SK-N-MC (cell line): ENCODE measurements around the gene CCDC107.

Experiments used
- DNase-seq: peaks from one replicate; pipeline ENCODE4 v3.0.0-alpha.2; 2011; ENCODE audit warnings: low read depth, low spot score
- H3K27ac ChIP-seq: fragments of 200-600 bp; sonication (generic); 2 replicates; pipeline ENCODE4 v1.5.1; 2016; ENCODE audit warnings: mixed run types
- H3K36me3 ChIP-seq: fragments of 200-600 bp; sonication (generic); 2 replicates; pipeline ENCODE4 v1.6.1; 2017; ENCODE audit warnings: antibody characterized with exemption, low read length, mixed read lengths; ENCODE audit not compliant: insufficient read depth
- H3K4me3 ChIP-seq: fragments of 200-600 bp; sonication (generic); 2 replicates; pipeline ENCODE4 v1.5.1; 2016
- H3K9ac ChIP-seq: fragments of 200-600 bp; sonication (generic); 2 replicates; pipeline ENCODE4 v1.8.0; 2017; ENCODE audit warnings: mixed run types, mixed read lengths; ENCODE audit not compliant: insufficient read length
- H3K9me3 ChIP-seq: fragments of 200-600 bp; sonication (generic); 2 replicates; pipeline ENCODE4 v1.6.1; 2017; ENCODE audit warnings: low read depth, mild to moderate bottlenecking, antibody characterized with exemption, low read length, moderate library complexity, mixed read lengths
- EZH2 ChIP-seq: fragments of 200-600 bp; sonication (generic); IDR thresholded peaks from one replicate; pipeline ENCODE4 v1.6.1; 2017; ENCODE audit warnings: antibody characterized with exemption
- FOXP2 ChIP-seq: optimal IDR thresholded peaks from 2 replicates; pipeline ENCODE3; 2011; ENCODE audit warnings: mild to moderate bottlenecking, moderate library complexity; ENCODE audit not compliant: insufficient read depth; ENCODE audit errors: extremely low read length, control extremely low read depth
- POLR2AphosphoS5 ChIP-seq: IDR thresholded peaks from 2 replicates; pipeline ENCODE4 v1.6.1; 2012; ENCODE audit warnings: mild to moderate bottlenecking, low read depth, low read length, borderline replicate concordance

CCDC107 gene

DNA sequence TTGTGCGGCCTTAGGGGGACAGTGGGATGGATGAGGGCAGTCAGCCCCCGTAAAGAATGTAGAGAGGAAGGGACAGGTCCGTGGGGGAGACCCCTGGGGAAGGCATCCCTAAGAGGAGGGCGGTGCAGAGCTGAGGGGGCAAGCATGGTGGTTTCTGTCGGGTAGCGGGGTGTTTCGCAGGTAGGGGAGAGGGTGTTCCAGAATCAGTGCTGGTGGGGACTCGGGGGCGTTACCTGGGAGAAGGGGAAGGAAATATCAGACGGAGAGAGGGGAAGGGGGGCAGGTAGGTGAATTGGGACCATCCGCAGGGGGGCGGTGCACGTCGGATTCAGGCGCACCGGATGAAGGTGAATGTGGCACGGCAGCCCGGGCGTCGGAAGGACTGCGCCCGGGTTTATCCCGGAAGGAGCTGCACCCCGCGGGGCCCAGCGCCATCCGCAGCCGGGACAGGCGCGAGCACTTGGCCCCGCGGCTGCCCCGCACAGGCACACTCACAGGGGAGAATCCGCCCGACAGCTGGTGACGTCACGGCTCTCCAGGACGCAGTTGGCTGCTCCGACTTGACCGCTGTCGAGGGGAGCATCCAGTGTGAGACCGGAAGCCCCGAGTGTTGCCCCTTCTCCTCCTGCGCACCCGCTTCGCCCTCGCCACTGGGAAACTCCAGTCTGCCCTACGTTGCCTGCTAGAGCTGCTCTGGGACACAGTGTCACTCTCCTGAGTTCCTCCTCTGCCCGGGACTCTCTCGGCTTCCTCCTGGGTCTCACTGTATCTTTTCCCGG lies 41.2 kb upstream of the CCDC107 start:
- Histone ChIP-seq H3K4me3 (peak overlapping the region; percentile 17; the same call in 1 of the 2 replicates), H3K9me3 (no peaks in the 10 kb centered on the region), H3K36me3 (no peaks in the 10 kb centered on the region), H3K9ac (no peak overlapping the region), H3K27ac (no peak overlapping the region)
- TF ChIP-seq FOXP2 (no peak), EZH2 (no peak), POLR2AphosphoS5 (no peak)
- DNase-seq, result no peak

DNA sequence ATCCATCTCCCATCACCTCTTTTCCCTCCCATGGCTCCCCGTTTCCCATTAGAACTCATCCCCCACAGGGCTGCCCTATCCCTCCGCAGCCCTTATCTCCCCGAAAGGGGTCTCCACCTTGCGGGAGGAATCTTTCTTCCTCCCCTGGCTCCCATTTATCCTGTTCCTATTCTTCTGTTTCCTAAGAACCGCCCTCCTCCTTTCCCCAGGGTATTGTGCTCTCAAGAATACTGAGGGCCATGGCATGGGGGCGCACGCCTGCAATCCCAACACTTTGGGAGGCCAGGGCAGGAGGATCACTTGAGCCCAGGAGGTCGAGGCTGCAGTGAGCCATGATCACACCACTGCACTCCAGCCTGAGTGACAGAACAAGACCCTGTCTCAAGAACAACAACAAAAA lies 40.5 kb upstream of the CCDC107 start:
- Histone ChIP-seq H3K9ac (no peak overlapping the region), H3K27ac (no peak overlapping the region), H3K36me3 (no peaks in the 10 kb centered on the region), H3K4me3 (no peak overlapping the region), H3K9me3 (no peaks in the 10 kb centered on the region)
- DNase-seq, result no peak
- TF ChIP-seq EZH2 (no peak), POLR2AphosphoS5 (no peak), FOXP2 (no peak)

DNA sequence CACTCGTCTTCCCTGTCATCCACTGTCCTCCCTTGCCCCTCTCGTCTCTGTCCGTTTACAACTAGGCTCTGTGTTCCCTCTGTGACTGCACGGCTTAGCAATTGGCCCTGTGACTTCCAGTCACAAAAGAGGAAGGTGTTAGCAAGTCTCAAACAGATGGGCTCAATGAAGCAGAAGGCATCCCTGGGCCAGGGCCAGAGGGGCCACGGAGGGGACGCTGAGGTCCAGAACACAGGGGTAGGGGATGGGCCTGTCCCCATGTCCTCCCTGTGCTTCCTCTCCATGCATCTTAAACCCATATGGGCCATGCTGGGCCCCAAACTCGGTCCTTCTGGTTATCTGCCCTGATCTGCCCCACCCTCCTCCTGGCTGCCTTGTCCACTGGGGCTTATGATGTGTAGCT lies 39.8 kb upstream of the CCDC107 start, which contains the start of gene CD72:
TSS of gene CD72 (minus strand) at position 89 of the 403 bp plus-strand sequence. CDS start 110 bp downstream, outside the sequence.
- Histone ChIP-seq H3K9ac (no peak within 1 kb of the TSS), H3K36me3 (no peaks in the 10 kb centered on the region), H3K4me3 (no peak within 1 kb of the TSS), H3K27ac (no peak within 1 kb of the TSS), H3K9me3 (no peaks in the 10 kb centered on the region)
- TF ChIP-seq FOXP2 (no peak), POLR2AphosphoS5 (no peak), EZH2 (no peak)
- DNase-seq, result no peak

DNA sequence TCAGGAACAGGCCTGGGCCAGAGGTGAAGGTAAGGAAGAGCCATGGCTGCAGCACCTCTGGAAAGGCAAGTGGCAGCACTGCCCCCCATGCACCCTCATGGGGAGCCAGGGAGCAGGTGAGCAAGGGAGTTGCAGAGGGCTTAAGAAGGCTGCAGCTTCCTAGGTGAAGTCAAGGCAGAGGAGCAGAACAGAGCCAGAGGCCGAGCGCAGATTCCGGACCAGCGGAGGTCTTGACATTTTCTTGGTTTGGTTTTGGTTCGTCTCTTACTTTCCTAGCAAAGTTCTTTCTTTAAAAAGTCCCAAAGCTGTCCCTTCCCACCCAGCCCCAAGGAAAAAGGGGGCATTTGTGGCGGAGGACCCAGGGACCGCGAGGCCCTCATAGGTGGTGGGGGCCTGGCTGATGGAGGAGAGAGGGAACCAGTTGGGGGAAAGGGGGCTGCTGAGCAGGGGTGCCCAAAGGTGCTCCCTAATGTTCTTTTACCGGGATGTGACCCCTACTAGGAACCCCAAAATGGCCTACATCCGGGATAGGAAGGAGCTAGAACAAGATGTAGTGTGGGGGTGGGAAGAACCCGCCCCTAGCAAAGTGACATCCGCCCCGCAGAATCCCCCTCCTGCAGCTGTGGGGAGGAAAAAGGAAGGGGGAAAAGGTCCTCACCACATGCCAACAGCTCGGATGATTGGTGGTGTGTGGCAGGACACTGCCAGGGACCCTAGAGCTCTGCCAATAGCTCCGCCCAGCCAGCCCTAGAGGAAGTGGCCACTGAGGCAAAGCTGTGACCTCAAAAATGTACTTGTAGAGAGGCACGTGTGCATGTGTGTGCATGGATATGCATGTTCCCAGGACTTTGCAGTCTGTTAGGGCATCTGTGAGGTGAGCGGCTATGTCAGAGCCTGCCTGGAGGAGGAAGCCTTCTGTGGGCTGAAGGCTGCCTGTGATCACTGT lies 39.0 kb upstream of the CCDC107 start:
- H3K4me3 ChIP-seq, result no peak overlapping the region
- H3K9ac ChIP-seq, result no peak overlapping the region
- no peaks in the 10 kb centered on the region for H3K36me3 ChIP-seq
- TF ChIP-seq POLR2AphosphoS5, result no peak
- no peak for TF ChIP-seq FOXP2
- TF ChIP-seq EZH2, result no peak
- DNase-seq, result no peak
- no peak overlapping the region for H3K27ac ChIP-seq
- no peaks in the 10 kb centered on the region for H3K9me3 ChIP-seq

DNA sequence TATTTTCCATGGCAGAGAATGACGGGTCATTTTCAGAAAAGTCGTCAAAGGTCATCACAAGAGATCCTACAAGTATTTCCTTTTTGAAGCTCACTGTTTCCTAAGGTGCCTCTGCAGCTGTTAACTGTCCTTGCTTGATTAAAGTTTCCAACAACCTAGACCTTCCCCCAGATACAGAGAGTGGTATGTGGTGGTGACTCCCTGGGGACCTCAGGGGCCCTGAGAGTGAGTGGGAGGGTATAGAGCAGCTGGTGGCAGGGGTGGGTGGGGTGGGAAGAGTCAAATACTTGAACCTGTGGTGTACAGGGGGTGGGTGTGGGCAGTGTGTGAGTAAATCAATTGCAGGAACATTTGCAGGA lies 38.3 kb upstream of the CCDC107 start:
- Histone ChIP-seq H3K4me3 (no peak overlapping the region), H3K9me3 (no peaks in the 10 kb centered on the region), H3K27ac (no peak overlapping the region), H3K9ac (no peak overlapping the region), H3K36me3 (no peaks in the 10 kb centered on the region)
- DNase-seq, result no peak
- TF ChIP-seq FOXP2, result no peak
- TF ChIP-seq EZH2, result no peak
- no peak for TF ChIP-seq POLR2AphosphoS5

DNA sequence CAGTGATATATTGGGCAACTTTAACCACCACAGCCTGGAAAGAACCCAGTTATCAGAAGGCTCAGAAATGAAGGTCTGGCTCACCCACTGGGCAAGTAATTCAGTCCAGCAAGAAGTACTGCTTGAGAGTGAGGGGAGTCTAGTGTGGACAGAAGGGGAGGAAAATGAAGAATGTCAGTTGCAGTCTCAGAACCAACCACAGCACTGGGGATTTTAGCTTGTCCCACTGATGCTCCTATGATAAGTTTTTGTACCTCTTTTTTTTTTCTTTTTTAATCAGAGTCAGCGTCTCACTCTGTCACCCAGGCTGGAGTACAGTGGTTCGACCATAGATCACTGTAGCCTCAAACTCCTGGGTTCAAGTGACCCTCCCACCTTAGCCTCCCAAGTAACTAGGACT lies 30.5 kb upstream of the CCDC107 start:
- Histone ChIP-seq H3K4me3 (no peak overlapping the region), H3K9me3 (no peaks in the 10 kb centered on the region), H3K27ac (no peak overlapping the region), H3K9ac (no peak overlapping the region), H3K36me3 (no peaks in the 10 kb centered on the region)
- TF ChIP-seq FOXP2, result no peak
- TF ChIP-seq EZH2, result no peak
- TF ChIP-seq POLR2AphosphoS5, result no peak
- DNase-seq, result no peak

DNA sequence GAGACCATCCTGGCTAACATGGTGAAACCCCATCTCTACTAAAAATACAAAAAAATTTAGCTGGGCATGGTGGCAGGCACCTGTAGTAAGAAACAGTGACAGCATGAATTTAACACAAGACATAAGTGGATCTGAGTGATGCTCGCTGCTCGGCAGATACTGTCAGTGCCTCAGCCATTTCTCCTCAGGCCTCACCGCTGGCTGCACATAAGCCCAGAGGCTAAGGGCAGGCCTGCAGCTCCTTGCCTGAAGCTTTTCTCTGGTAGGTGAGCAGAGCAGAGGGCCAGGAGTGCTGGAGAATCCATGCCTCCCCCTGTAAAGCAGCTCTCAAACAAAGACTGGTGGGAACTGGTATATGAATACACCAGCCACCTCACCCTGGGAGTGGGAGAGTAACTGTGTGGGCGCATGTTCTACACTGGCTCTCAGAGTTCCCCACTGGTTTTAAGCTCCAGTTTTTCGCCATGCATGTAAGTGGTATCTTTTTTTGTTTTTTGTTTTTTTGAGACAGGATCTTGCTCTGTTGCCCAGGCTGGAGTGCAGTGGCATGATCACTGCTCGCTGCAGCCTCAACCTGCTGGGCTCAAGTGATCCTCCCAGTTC lies 29.6 kb upstream of the CCDC107 start:
- H3K9ac ChIP-seq, result no peak overlapping the region
- H3K36me3 ChIP-seq, result no peaks in the 10 kb centered on the region
- no peaks in the 10 kb centered on the region for H3K9me3 ChIP-seq
- TF ChIP-seq FOXP2, result no peak
- no peak for TF ChIP-seq EZH2
- TF ChIP-seq POLR2AphosphoS5, result no peak
- no peak for DNase-seq
- no peak overlapping the region for H3K4me3 ChIP-seq
- H3K27ac ChIP-seq, result no peak overlapping the region

DNA sequence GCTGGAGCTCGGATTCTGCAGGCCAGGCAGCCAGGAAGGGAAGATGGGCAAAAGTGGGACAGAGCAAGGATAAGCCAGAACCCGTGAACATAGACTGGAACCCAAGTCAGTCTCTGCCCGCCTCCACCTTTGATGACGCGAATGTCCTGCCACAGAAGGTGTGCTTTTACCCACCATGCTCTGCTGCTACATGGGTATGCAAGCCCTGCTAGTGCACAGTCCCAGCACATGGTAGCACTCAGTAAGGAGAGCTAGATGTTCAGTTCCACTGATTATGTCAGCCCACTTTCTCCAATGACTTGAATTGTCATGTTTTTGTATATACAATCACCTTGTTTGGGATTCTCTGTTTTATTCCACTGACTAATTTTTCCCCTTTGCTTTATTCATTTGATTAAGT lies 28.5 kb upstream of the CCDC107 start:
- Histone ChIP-seq H3K27ac (no peak overlapping the region), H3K36me3 (no peaks in the 10 kb centered on the region), H3K9ac (no peak overlapping the region), H3K4me3 (no peak overlapping the region), H3K9me3 (no peaks in the 10 kb centered on the region)
- no peak for DNase-seq
- no peak for TF ChIP-seq EZH2
- no peak for TF ChIP-seq POLR2AphosphoS5
- TF ChIP-seq FOXP2, result no peak
